Prostate gland (tissue), 2 donors: ENCODE measurements around the gene GALNT15.

Experiments
- CTCF ChIP-seq, 4 experiments: fragments of 200-600 bp in 2 of 4; fragments of 450-650 bp in 2 of 4; sonication (generic) in 2 of 4; IDR thresholded peaks; 1 replicate in 3 of 4; 2 replicates in 1 of 4; pipeline ENCODE4 v1.5.1; 2016 to 2019; ENCODE audit warnings: antibody characterized with exemption in 4 of 4, mild to moderate bottlenecking in 2 of 4, moderate library complexity in 2 of 4
- POLR2A ChIP-seq: fragments of 450-650 bp; IDR thresholded peaks from one replicate; pipeline ENCODE4 v1.6.1; 2016; ENCODE audit warnings: antibody characterized with exemption, mild to moderate bottlenecking
- POLR2AphosphoS5 ChIP-seq: sonication (generic); formaldehyde crosslinking; IDR thresholded peaks from one replicate; pipeline ENCODE4 v1.6.1; 2017; ENCODE audit warnings: antibody characterized with exemption

- TF ChIP-seq CTCF (IDR thresholded peaks at IDR 0.05): no peak
- TF ChIP-seq POLR2AphosphoS5: no peak
- no peak for TF ChIP-seq POLR2A
Measured at GRCh38 chr3:16249336-16249735, 74.9 kb downstream of the GALNT15 start.
